K562 (cell line): ENCODE measurements around the gene PRH1. TPM values are rescaled to one million over a fixed set of nuclear protein-coding genes. Genes with fewer than 3 reads are reported as not detected.

ENCODE experiments used
- ATAC-seq: fragments of 200-7000 bp; cut with Tn5 transposase; 3 replicates; pipeline ENCODE4 v1.9.1; 2020; ENCODE audit warnings: moderate library complexity
- Bru-seq: library from RNA; stranded (reverse); fragments of 400-500 nt; gene quantifications from one replicate; lab custom pipeline; 2021; lab: Mats Ljungman, UMichigan
- BruChase-seq, 2 experiments: library from RNA; stranded (reverse); fragments of 400-500 nt; gene quantifications; one replicate each; lab custom pipeline; 2021; lab: Mats Ljungman, UMichigan
- BruUV-seq: library from RNA; stranded (reverse); fragments of 400-500 nt; replicated peaks from 2 replicates; lab custom pipeline; 2021; lab: Mats Ljungman, UMichigan
- CTCF ChIA-PET: fragments of 300-600 bp; formaldehyde crosslinking; extraction: SDS; loops from one replicate; lab custom pipeline; 2021; ENCODE audit warnings: low intra/inter-chr PET ratio; lab: Yijun Ruan, JAX
- POLR2A ChIA-PET: fragments of 300-600, 350-650 bp; sonication (Branson Sonifier 250); formaldehyde crosslinking; extraction: SDS; loops from one replicate; lab custom pipeline; 2021; ENCODE audit warnings: antibody characterized with exemption, inconsistent platforms; lab: Yijun Ruan, JAX
- DNase-seq, 4 experiments: peaks; one replicate each; pipeline versions ENCODE4 v3.0.0 to v3.0.0-alpha.2; 2011 to 2018; ENCODE audit warnings: low spot score in 3 of 4, mixed read lengths in 3 of 4; ENCODE audit errors: extremely low read depth in 1 of 4
- FAIRE-seq: peaks from 2 replicates; lab custom pipeline; 2011; peaks lifted over from hg19 to GRCh38; lab: Jason Lieb, UNC
- H2AFZ ChIP-seq: 2 replicates; pipeline ENCODE4 v1.6.0; 2011; ENCODE audit warnings: low read depth, low read length, control low read depth, inconsistent platforms
- H3K27ac ChIP-seq: fragments of 200-600 bp; 3 replicates; pipeline ENCODE4 v1.8.0; 2011; ENCODE audit warnings: low read depth, mild to moderate bottlenecking, control low read depth, inconsistent platforms, low read length, moderate library complexity, mixed read lengths; ENCODE audit errors: extremely low read depth
- H3K27me3 ChIP-seq, 2 experiments: fragments of 300-600 bp in 1 of 2; 2 replicates in 1 of 2; 3 replicates in 1 of 2; pipeline versions ENCODE4 v1.6.0 to v1.8.0; 2011; ENCODE audit warnings: inconsistent platforms in 2 of 2, low read length in 2 of 2, mild to moderate bottlenecking in 1 of 2, mixed read lengths in 1 of 2, moderate library complexity in 1 of 2; ENCODE audit not compliant: control insufficient read depth in 2 of 2, insufficient read depth in 2 of 2
- H3K36me3 ChIP-seq: fragments of 300-600 bp; 3 replicates; pipeline ENCODE4 v1.8.0; 2011; ENCODE audit warnings: mild to moderate bottlenecking, low read length, inconsistent platforms; ENCODE audit not compliant: control insufficient read depth, insufficient read depth
- H3K4me1 ChIP-seq, 2 experiments: fragments of 200-600 bp in 1 of 2; replicated peaks in 1 of 2; 2 replicates in 1 of 2; 3 replicates in 1 of 2; pipeline versions ENCODE4 v1.5.1 to v1.8.0; 2011; ENCODE audit warnings: inconsistent platforms in 2 of 2, low read length in 2 of 2, mild to moderate bottlenecking in 1 of 2, mixed read lengths in 1 of 2, moderate library complexity in 1 of 2; ENCODE audit not compliant: control insufficient read depth in 2 of 2, insufficient read depth in 2 of 2
- H3K4me2 ChIP-seq: 2 replicates; pipeline ENCODE4 v1.6.1; 2011; ENCODE audit warnings: low read length, control low read depth, inconsistent platforms, mixed read lengths; ENCODE audit not compliant: insufficient read depth
- H3K4me3 ChIP-seq: fragments of 200-600 bp; sonication (generic), shearing (Covaris generic); 2 replicates; pipeline ENCODE4 v1.5.1; 2016; ENCODE audit warnings: control low read depth, inconsistent platforms
- H3K79me2 ChIP-seq: fragments of 200-600 bp; 3 replicates; pipeline ENCODE4 v1.8.0; 2011; ENCODE audit warnings: low read length, inconsistent platforms; ENCODE audit not compliant: control insufficient read depth, insufficient read depth
- H3K9ac ChIP-seq, 2 experiments: 2 replicates each; pipeline versions ENCODE4 v1.6.0 to v1.6.1; 2011; ENCODE audit warnings: low read depth in 2 of 2, low read length in 2 of 2, control low read depth in 1 of 2, inconsistent platforms in 1 of 2, mild to moderate bottlenecking in 1 of 2, mixed read lengths in 1 of 2; ENCODE audit not compliant: insufficient read depth in 1 of 2
- H3K9me1 ChIP-seq: one replicate; pipeline ENCODE4 v1.6.0; 2011; ENCODE audit warnings: inconsistent platforms, mild to moderate bottlenecking, low read length, moderate library complexity; ENCODE audit not compliant: control insufficient read depth, insufficient read depth
- H3K9me3 ChIP-seq: replicated peaks from 2 replicates; pipeline ENCODE4 v1.5.1; 2011; ENCODE audit warnings: low read depth, low read length, inconsistent platforms; ENCODE audit not compliant: control insufficient read depth, insufficient read depth
- H4K20me1 ChIP-seq: replicated peaks from 2 replicates; pipeline ENCODE4 v1.6.1; 2011; ENCODE audit warnings: low read length, inconsistent platforms, mixed read lengths; ENCODE audit not compliant: control insufficient read depth, insufficient read depth
- ATF4 ChIP-seq: fragments of 450-650 bp; formaldehyde crosslinking; IDR thresholded peaks from 2 replicates; pipeline ENCODE4 v1.4.0; 2022; ENCODE audit warnings: mild to moderate bottlenecking, moderate library complexity
- BDP1 ChIP-seq: IDR thresholded peaks from 3 replicates; pipeline ENCODE4 v1.6.1; 2011; ENCODE audit not compliant: insufficient read length, insufficient read depth
- CHD1 ChIP-seq: fragments of 200-600 bp; sonication (generic); IDR thresholded peaks from one replicate; pipeline ENCODE4 v1.6.1; 2012; ENCODE audit warnings: mild to moderate bottlenecking, moderate library complexity, low read length, inconsistent platforms
- E4F1 ChIP-seq: fragments of 250-450 bp; sonication (Bioruptor Pico); IDR thresholded peaks from 2 replicates; pipeline ENCODE4 v1.5.0; 2021; ENCODE audit warnings: mild to moderate bottlenecking, borderline replicate concordance
- GABPB1 ChIP-seq: sonication (generic); formaldehyde crosslinking; IDR thresholded peaks from 2 replicates; pipeline ENCODE4 v1.8.0; 2022; ENCODE audit warnings: mild to moderate bottlenecking, missing genetic modification reagents
- HDGF ChIP-seq: fragments of 450-650 bp; IDR thresholded peaks from 2 replicates; pipeline ENCODE4 v1.6.1; 2016
- KHSRP ChIP-seq: fragments of 450-650 bp; IDR thresholded peaks from 2 replicates; pipeline ENCODE4 v1.6.1; 2017
- PKNOX1 ChIP-seq: fragments of 450-650 bp; IDR thresholded peaks from 2 replicates; pipeline ENCODE4 v1.6.1; 2016
- TRIM24 ChIP-seq, 2 experiments: fragments of 450-650 bp; IDR thresholded peaks; 2 replicates each; pipeline ENCODE4 v1.6.1; 2016
- ZBTB12 ChIP-seq: fragments of 250-450 bp; sonication (Bioruptor Pico); IDR thresholded peaks from 2 replicates; pipeline ENCODE4 v1.4.0; 2020
- ZKSCAN8 ChIP-seq: fragments of 200-800 bp; sonication (Bioruptor generic); IDR thresholded peaks from 2 replicates; pipeline ENCODE4 v1.6.1; 2016; ENCODE audit warnings: missing genetic modification characterization, missing compliant biosample characterization
- ZNF584 ChIP-seq: fragments of 200-800 bp; sonication (Bioruptor generic); IDR thresholded peaks from 2 replicates; pipeline ENCODE4 v1.6.1; 2016; ENCODE audit warnings: low read depth, mild to moderate bottlenecking, missing genetic modification characterization, missing compliant biosample characterization
- WGBS: fragments of 100-300 bp; shearing (Covaris generic); methylation state at CpG from one replicate; pipeline ENCODE4 v1.1.6; 2016; ENCODE audit warnings: low coverage, mixed read lengths; ENCODE audit not compliant: insufficient coverage; ENCODE audit errors: missing lambda C conversion rate; 5-methylcytosine and 5-hydroxymethylcytosine counted together
- in situ Hi-C: fragments of 300-500 bp; cut with MboI; formaldehyde crosslinking; loops from 4 replicates; pipeline ENCODE4 v1.15.0; 2018; ENCODE audit warnings: inconsistent platforms, mixed read lengths
- intact Hi-C: fragments of 100-400 bp; cut with micrococcal nuclease; formaldehyde crosslinking; loops from 2 replicates; pipeline ENCODE4 v1.14.2; 2022
- long read RNA-seq, 3 experiments: library from polyadenylated mRNA in 2 of 3; library from RNA in 1 of 3; unstranded in 2 of 3; stranded (forward) in 1 of 3; transcript quantifications; one replicate each; pipeline ENCODE4 v2.0.0, GENCODE V29; 2019 to 2022
- polyA minus RNA-seq, 3 experiments: library from RNA; depleted of rRNA, polyadenylated mRNA; stranded (reverse); fragments of >200 nt; gene quantifications; 2 replicates each; pipeline ENCODE4 v1.2.3, GENCODE V29; 2011
- polyA plus RNA-seq, 8 experiments: library from polyadenylated mRNA; depleted of rRNA in 4 of 8; stranded (reverse) in 5 of 8; unstranded in 3 of 8; fragments of >200 nt; fragmentation: Nextera tagmentation in 2 of 8; fragmentation: Illumina TruSeq in 1 of 8; extraction: Ambion mirVana in 2 of 8; extraction: Trizol in 1 of 8; gene quantifications; 2 replicates each; pipeline versions ENCODE4 v1.2.1 to v1.2.3, GENCODE V29; 2011 to 2014; ENCODE audit warnings: inconsistent platforms in 1 of 8, missing spikeins in 1 of 8
- total RNA-seq, 7 experiments: library from RNA; depleted of rRNA in 6 of 7; stranded (reverse); fragments of >200 nt in 6 of 7; fragmentation: Illumina TruSeq in 2 of 7; extraction: Trizol in 2 of 7; gene quantifications; 2 replicates each; pipeline versions ENCODE4 v1.2.1 to v1.2.3, GENCODE V29; 2011 to 2021; ENCODE audit warnings: low replicate concordance in 1 of 7

The PRH1 gene
- total RNA-seq (2011; cell fraction: chromatin; rRNA removed; ENCODE audit: low replicate concordance), result 39.3 and 141 TPM in 2 replicates
- 19.0 and 27.5 TPM in 2 replicates for total RNA-seq (2011; cell fraction: nucleolus; rRNA removed)
- 70.8 and 138 TPM in 2 replicates for total RNA-seq (2011; cell fraction: nucleoplasm; rRNA removed)
- total RNA-seq (2014; rRNA removed) (6.2 and 7.6 TPM in 2 replicates), total RNA-seq (2014; rRNA removed; fragmentation: Illumina TruSeq; extraction: Trizol) (12.5 and 16.7 TPM in 2 replicates), total RNA-seq (2015; rRNA removed; fragmentation: Illumina TruSeq; extraction: Trizol) (14.2 and 14.5 TPM in 2 replicates), total RNA-seq (2021) (4.1 and 6.0 TPM in 2 replicates), polyA plus RNA-seq (2011; rRNA removed) (3.4 and 4.1 TPM in 2 replicates), polyA plus RNA-seq (2014; fragmentation: Illumina TruSeq; extraction: Trizol) (1.7 and 2.3 TPM in 2 replicates), polyA plus RNA-seq (2014; fragmentation: Nextera tagmentation; extraction: Ambion mirVana) (1 to 10 TPM; 1.2 to 7.3 TPM), polyA plus RNA-seq (2014; rRNA removed) (1.1 and 1.6 TPM in 2 replicates), polyA minus RNA-seq (2011; rRNA and poly(A)+ RNA removed) (27.5 and 35.2 TPM in 2 replicates), Bru-seq, nascent RNA (percentile 47 among the genes with signal in this experiment), BruChase-seq, experiment 1, labeled RNA remaining after a 2-hour chase (percentile 54 among the genes with signal in this experiment), BruChase-seq, experiment 2, labeled RNA remaining after a 6-hour chase (percentile 65 among the genes with signal in this experiment)
- polyA plus RNA-seq (2011; cell fraction: cytosol; rRNA removed), result 0.58 and 1.7 TPM in 2 replicates
- polyA plus RNA-seq (2011; cell fraction: nucleus; rRNA removed), result 9.6 and 12.0 TPM in 2 replicates
- 1.8 and 2.0 TPM in 2 replicates for polyA plus RNA-seq (2012)
- polyA minus RNA-seq (2011; cell fraction: cytosol; rRNA and poly(A)+ RNA removed), result 9.1 and 11.4 TPM in 2 replicates
- 65.0 and 95.4 TPM in 2 replicates for polyA minus RNA-seq (2011; cell fraction: nucleus; rRNA and poly(A)+ RNA removed)
- long read RNA-seq, experiment 1, partial matches to known transcripts, result 1 of 1 reads
- long read RNA-seq, experiment 1, other reads (novel, unspliced or antisense), result 0 of 1 reads
- long read RNA-seq, experiment 2, result 0 reads
- long read RNA-seq, experiment 3, partial matches to known transcripts, result 1 of 2 reads
- long read RNA-seq, experiment 3, other reads (novel, unspliced or antisense), result 1 of 2 reads

- Histone ChIP-seq H3K4me2 (no peak within 1 kb of the TSS), H3K4me1 (no peaks in the 10 kb centered on the region), H3K36me3 (no peaks in the 10 kb centered on the region), H3K9me1 (no peaks in the 10 kb centered on the region), H3K27me3 (no peaks in the 10 kb centered on the region), H3K27ac (no peak within 1 kb of the TSS), H2AFZ (no peak within 1 kb of the TSS), H4K20me1 (no peaks in the 10 kb centered on the region), H3K79me2 (no peaks in the 10 kb centered on the region), H3K4me3 (no peak within 1 kb of the TSS), H3K9me3 (no peaks in the 10 kb centered on the region), H3K9ac (no peak within 1 kb of the TSS)
- ATAC-seq (no peak), DNase-seq (no peak), FAIRE-seq (no peak)
- 54% methylated on average over 6 of the region's 6 CpGs for WGBS
- in situ Hi-C loops (no loop called here), intact Hi-C loops (no loop called here)
- POLR2A ChIA-PET, result no interaction called here
- BruUV-seq, result no TSS peak
- CTCF ChIA-PET, result no interaction called here
- TF ChIP-seq ZKSCAN8 (CRISPR knock-in tag) (no peak), PKNOX1 (no peak), E4F1 (no peak), KHSRP (no peak), BDP1 (no peak), TRIM24 (IDR thresholded peaks at IDR 0.05) (no peak), HDGF (no peak), ATF4 (CRISPR knock-in tag) (no peak), CHD1 (no peak), GABPB1 (CRISPR knock-in tag) (no peak), ZNF584 (CRISPR knock-in tag) (no peak), ZBTB12 (CRISPR knock-in tag) (no peak)
These were observed at the start of gene PRH1 for GRCh38 chr12:10884086-10884725. TSS of gene PRH1 (minus strand) at chr12:10884255. CDS start at chr12:10884217, 38 bp downstream.
